DND-41 (cell line): ENCODE data around the gene MOV10L1.

Source experiments
- ATAC-seq: fragments of 200-7000 bp; cut with Tn5 transposase; 3 replicates; pipeline ENCODE4 v1.9.1; 2021; ENCODE audit warnings: low read depth; ENCODE audit not compliant: insufficient read depth
- DNase-seq: peaks from one replicate; pipeline ENCODE4 v3.0.0-alpha.2; 2020
- H2AFZ ChIP-seq: 2 replicates; pipeline ENCODE4 v1.6.0; 2012; ENCODE audit warnings: low read depth, low read length
- H3K27ac ChIP-seq: 2 replicates; pipeline ENCODE4 v1.5.1; 2012; ENCODE audit warnings: low read length, inconsistent platforms
- H3K27me3 ChIP-seq: fragments of 200-600 bp; sonication (generic); 2 replicates; pipeline ENCODE4 v1.6.0; 2012; ENCODE audit warnings: low read length, mild to moderate bottlenecking, inconsistent platforms; ENCODE audit not compliant: insufficient read depth, poor library complexity
- H3K36me3 ChIP-seq: 2 replicates; pipeline ENCODE4 v1.5.1; 2012; ENCODE audit warnings: low read length, inconsistent platforms; ENCODE audit not compliant: insufficient read depth
- H3K4me1 ChIP-seq: 2 replicates; pipeline ENCODE4 v1.5.1; 2012; ENCODE audit warnings: mild to moderate bottlenecking, low read length; ENCODE audit not compliant: insufficient read depth
- H3K4me2 ChIP-seq: 2 replicates; pipeline ENCODE4 v1.6.0; 2012; ENCODE audit warnings: mild to moderate bottlenecking, moderate library complexity, low read length, inconsistent platforms; ENCODE audit not compliant: insufficient read depth
- H3K4me3 ChIP-seq, 2 experiments: fragments of 200-600 bp in 1 of 2; shearing (Covaris generic) in 1 of 2; 2 replicates each; pipeline ENCODE4 v1.5.1; 2012 to 2016; ENCODE audit warnings: inconsistent platforms in 2 of 2, low read length in 2 of 2, mild to moderate bottlenecking in 2 of 2, low read depth in 1 of 2, moderate library complexity in 1 of 2
- H3K79me2 ChIP-seq: 2 replicates; pipeline ENCODE4 v1.6.0; 2012; ENCODE audit warnings: low read length, inconsistent platforms; ENCODE audit not compliant: insufficient read depth
- H3K9ac ChIP-seq: 2 replicates; pipeline ENCODE4 v1.6.0; 2012; ENCODE audit warnings: low read depth, mild to moderate bottlenecking, inconsistent platforms, low read length, moderate library complexity
- H3K9me3 ChIP-seq: 2 replicates; pipeline ENCODE4 v1.5.1; 2012; ENCODE audit warnings: low read length, moderate library complexity, mild to moderate bottlenecking, inconsistent platforms; ENCODE audit not compliant: insufficient read depth, severe bottlenecking
- H4K20me1 ChIP-seq: 2 replicates; pipeline ENCODE4 v1.6.0; 2012; ENCODE audit warnings: low read length; ENCODE audit not compliant: insufficient read depth
- CTCF ChIP-seq: IDR thresholded peaks from 2 replicates; pipeline ENCODE4 v1.5.1; 2012; ENCODE audit warnings: borderline replicate concordance, low read length, moderate library complexity, mild to moderate bottlenecking; ENCODE audit not compliant: poor library complexity, severe bottlenecking; ENCODE audit errors: extremely low read depth
- EZH2 ChIP-seq: IDR thresholded peaks from 3 replicates; pipeline ENCODE4 v1.6.1; 2012; ENCODE audit warnings: borderline replicate concordance, low read depth, mild to moderate bottlenecking, moderate library complexity, low read length, inconsistent platforms; ENCODE audit not compliant: severe bottlenecking

MOV10L1 gene

DNA sequence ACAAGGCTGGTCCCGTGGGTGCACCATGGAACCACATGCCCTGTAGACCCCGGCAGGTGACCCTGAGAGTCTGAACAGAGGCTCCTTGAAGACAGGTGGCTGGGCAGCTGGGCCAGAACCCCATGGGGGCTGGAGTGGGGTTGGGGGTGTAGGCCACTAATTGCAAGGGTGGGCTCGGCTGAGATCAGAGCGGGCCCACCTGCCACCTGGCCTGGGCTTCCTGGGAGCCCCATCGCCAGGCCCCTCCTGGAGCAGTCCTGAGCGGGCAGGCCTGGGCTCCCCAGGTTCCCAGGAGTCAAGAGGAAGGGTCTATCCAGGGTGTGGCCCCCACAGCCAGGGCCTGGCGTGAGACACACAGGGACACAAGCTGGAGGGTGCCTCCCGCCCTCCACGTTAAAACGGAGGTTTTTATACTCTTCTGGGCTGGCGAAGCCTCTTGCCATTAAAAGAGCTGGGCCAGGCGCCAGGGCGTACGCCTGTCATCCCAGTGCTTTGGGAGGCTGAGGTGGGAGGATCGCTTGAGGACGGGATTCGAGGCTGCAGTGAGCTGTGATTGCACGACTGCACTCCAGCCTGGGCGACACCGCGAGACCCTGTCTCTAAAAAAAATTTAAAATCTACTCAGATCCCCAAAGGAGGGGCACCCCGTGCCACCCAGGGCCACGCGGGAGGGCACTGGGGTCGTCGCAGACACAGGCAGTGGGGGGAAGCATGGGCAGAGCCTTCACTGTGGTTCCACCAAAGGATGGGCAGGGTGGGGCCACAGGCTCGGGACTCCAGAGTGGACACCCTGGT, 91.1 kb downstream of the MOV10L1 start:
- no peak overlapping the region for H3K4me3 ChIP-seq

DNA sequence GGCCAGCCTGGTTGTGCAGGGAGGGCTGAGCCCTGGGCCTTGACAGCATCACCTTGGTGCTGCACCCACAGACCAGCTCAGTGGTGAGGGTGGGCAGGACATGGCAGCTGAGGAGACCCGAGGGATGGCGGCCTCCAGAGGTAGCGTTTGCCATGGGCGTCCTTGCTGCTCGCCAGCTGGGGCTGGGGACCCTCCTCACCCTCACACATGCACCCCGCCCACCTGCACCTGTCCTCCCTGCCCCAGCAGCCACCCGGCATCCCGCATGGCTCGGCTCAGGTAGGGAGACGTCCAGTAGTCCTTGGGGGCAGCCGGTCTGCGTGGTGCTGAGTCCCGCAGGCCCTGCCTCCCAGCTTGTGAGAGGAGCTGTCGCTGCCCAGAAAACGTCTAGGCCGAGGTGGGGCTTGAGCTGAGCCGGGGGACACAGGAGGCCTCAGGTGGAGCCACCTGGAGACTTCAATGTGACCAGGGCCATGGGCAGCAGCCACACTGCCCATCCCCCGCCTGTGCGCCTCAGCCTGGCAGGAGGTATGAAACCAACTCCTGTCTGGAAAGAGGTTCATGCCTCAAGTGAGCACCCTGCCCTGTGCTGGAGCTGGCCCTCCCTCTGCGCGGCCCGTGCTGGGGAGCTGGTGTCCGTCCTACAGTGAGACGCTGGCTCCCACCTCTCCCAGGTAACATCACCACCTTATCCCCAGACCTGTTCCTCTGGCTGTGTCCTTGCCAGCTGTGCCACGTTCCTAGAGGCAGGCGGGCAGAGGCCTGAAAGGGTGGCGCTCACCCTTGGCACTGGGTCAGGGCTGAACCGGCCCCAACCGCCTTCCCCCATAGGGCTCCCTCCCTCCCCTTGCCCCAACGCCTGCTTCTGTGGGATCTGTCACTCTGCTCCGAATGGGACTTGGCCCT, 92.6 kb downstream of the MOV10L1 start:
- Histone ChIP-seq H3K27me3 (no peaks in the 10 kb centered on the region), H3K4me1 (peaks cover 14% of the 10 kb centered on the region), H3K27ac (no peak overlapping the region), H3K79me2 (peaks cover 19% of the 10 kb centered on the region), H3K36me3 (no peaks in the 10 kb centered on the region), H3K4me2 (no peak overlapping the region), H4K20me1 (peaks cover 9% of the 10 kb centered on the region), H3K9ac (no peak overlapping the region), H3K4me3 (no peak overlapping the region), H2AFZ (no peak overlapping the region), H3K9me3 (no peaks in the 10 kb centered on the region)
- DNase-seq (no peak), ATAC-seq (no peak)
- TF ChIP-seq EZH2 (no peak), CTCF (no peak)

More for the DNA sequence above, 91.1 kb downstream of the MOV10L1 start:
- Histone ChIP-seq H3K4me1 (peaks cover 6% of the 10 kb centered on the region), H3K4me2 (no peak overlapping the region), H3K79me2 (peaks cover 4% of the 10 kb centered on the region), H4K20me1 (no peaks in the 10 kb centered on the region), H3K9me3 (no peaks in the 10 kb centered on the region), H2AFZ (no peak overlapping the region), H3K27ac (no peak overlapping the region), H3K36me3 (no peaks in the 10 kb centered on the region), H3K27me3 (no peaks in the 10 kb centered on the region), H3K9ac (no peak overlapping the region)
- ATAC-seq (no peak), DNase-seq (no peak)
- TF ChIP-seq CTCF (no peak), EZH2 (no peak)

DNA sequence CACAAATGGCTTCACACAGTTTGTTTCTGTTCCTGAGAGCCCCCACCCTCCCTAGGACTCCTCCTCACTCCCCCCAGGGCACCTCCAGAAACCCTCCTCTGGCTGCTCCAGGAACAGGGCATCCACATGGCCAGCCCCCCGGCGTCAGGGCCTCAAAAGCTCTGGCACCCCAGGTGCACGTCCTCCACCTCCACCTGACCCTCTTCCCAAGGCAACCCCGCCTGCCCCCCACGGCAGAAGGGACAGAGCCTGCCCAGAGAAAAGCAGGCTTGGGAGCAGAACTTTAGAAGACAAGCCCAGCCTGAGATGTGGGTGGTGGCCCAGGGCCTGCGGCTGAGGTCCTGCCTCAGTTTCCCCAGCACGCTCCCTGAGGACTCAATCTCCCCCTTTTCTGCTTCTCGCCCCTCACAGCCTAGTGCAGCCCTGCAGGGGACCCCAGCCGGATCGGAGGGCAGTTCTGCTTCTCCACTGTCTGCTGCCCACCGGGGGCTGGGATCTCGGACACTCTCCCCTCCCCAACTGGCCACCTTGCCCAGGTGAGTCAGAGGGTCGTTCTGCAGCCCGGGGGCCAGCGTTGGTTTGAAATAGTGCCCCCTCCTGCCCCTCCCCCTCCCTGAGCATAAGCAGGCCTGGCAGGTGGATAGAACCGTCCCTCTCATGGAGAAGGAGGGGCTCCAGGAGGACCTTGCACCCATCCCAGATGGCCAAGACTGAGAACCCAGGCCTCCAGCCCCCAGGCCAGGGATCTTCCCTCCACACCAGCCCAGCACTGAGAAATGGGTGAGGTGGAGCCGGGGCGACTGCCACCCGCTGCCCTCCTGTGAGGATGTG, 93.5 kb downstream of the MOV10L1 start:
- Histone ChIP-seq H3K9ac (no peak overlapping the region), H3K9me3 (no peaks in the 10 kb centered on the region), H3K4me2 (no peak overlapping the region), H3K36me3 (peaks cover 2% of the 10 kb centered on the region; the same call in 1 of the 2 replicates), H2AFZ (no peak overlapping the region), H4K20me1 (peaks cover 13% of the 10 kb centered on the region), H3K27ac (no peak overlapping the region), H3K27me3 (no peaks in the 10 kb centered on the region), H3K79me2 (peaks cover 27% of the 10 kb centered on the region), H3K4me3 (no peak overlapping the region), H3K4me1 (peaks cover 23% of the 10 kb centered on the region)
- ATAC-seq (no peak), DNase-seq (no peak)
- TF ChIP-seq EZH2 (no peak), CTCF (no peak)
